HG03139 (cell line): ENCODE results near the gene TLL2.

Source experiments
- ATAC-seq: cut with Tn5 transposase; IDR thresholded peaks from one replicate; pipeline ENCODE4 v1.9.1; 2021; ENCODE audit not compliant: unreplicated experiment

The TLL2 gene

DNA sequence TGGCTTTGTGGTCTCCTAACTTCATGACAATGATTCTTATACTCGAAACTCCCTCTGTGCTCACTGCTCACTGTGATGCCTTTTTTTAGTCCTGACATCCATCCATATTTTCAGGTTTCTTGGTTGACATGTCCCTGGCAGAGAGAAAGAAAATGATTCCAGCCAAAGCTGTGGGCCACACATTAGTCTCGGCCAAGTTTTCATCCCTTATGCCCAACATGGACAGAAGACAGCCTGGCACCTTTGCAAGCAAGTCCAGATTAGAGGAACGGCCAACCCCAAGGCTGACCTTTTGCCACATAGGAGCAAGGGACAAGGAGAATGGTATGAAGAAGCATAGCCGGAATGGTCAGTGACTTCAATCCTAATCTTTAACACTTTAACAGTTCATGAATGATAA lies 146.3 kb downstream of the TLL2 start:
- no peak for ATAC-seq

DNA sequence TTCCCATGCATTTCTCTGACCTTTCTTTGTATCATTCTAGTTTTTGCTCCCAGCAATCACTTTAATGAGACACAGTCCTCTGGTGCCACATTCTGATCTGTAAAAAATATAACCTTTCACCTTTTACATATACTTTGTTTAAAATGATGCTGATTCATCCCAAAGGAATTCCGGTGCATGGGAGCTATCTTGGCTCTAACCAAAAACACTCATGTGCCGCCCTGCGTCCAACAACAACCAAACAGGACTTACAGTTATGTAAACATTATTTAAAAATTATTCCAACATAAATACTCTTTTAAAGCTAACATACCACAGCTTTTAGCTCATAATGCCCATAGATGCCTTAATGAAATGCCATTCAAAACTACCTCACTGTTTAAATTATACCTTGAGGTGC lies 147.2 kb downstream of the TLL2 start:
- ATAC-seq, result no peak

DNA sequence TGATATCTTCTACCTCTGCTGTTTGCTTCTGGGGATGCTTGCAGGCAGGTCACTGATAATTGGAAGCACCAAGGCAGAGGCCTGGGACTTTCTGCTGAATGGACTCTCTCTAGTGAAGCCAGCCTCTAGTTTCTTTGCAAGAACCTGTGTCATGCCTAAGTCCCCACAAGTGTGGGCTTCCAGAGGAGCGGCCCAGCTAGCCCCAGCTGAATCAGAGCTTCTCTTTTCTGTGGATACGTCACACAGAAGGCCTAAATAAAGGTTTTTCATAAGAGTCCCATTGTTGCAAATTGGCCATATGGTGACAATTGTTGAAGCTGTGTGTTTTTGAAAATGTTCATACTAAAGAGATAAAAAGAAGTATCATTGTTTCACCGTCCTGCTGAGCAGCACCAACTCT lies 148.2 kb downstream of the TLL2 start:
- ATAC-seq, result no peak

DNA sequence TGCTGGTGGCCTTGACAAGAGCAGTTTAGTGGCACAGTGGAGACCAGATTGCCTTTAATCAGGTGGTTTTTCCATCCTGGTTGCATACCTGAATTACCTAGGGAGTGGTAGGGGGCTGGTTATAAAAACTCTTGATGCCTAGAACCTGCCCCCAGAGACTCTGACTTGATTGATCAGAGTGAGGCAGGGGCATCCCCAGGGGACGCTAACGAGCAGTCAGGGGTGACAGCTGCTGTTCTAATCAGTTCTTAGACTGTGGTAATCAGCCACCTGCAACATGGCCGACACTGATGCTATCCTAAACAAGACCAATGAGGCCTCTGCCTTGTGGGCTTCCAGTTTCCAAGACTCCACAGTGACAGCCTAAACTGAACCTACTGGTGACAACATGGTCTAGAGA lies 153.0 kb downstream of the TLL2 start:
- no peak for ATAC-seq

DNA sequence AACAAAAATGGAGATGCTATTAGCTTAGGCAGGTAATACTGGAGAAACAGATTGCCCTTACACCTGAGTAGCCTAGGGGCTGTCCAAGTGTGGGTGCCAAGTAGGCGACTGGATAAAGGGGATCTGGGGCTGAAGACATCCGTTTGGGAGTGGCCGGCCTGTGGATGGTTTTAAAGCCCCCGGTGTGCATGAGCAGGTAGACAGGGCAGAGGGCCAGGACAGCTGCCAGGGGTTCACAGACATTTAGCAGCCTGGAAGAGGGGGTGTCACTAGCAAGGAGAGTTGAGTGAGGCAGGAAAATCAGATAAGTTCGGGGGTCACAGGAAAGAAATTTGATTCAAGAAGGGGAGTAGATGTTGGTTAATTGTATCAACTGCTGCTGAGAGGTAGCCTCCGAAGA lies 153.4 kb downstream of the TLL2 start:
- no peak for ATAC-seq

DNA sequence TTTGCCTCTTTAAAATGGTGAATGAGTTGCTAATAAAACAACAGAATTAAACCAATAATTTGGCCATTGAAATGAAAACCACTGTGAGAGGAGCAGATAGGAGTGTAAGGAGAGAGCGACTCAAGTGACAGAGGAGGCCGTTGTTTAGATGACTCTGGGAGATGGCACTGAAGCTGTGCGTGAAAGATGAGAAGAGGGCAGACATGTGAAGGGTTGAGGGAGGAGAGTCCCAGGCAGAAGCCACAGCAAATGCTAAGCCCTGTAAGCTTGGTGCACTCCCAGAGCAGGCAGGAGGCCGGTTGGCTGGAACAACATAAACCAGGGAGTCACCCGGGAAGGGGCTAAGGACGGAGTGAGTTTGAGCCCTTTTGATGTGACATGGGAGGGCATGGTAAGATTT lies 154.1 kb downstream of the TLL2 start:
- ATAC-seq, result no peak

DNA sequence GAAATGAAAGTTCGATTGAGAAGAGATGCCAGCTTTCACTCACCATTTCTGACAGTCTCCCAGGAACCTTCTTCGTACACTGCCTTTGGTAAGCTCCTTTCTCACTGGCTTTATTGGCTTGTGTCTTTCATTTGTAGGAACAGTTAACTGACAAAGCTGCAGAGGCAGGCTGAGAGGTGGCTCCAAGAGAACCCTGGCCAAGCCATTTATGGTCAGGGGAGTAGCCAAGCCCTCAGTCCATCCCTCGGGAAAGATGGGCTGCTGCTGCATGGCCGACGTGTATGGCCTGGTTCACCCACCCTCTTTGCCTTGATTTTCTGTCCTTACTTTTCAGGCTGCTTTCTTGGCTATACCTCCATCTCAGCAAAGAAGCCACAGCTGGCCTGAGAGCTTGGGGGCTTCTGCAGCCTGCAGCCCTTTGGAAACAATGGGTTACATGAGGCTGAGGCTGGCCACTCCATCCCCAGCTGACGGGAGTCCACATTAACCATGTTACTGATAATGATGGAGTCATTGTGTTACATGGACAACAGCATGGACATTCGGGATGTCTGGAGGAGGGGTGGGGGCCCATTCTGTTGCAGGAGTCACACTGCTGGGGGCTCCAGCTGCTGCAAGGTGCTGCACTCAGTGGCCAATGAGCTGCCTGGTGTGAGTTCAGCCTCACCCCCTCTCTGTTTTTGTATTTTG lies 154.7 kb downstream of the TLL2 start, which contains the start of gene OPALIN:
OPALIN (minus strand) TSS at position 152 of the 690 bp plus-strand sequence; CDS start at position 46, 106 bp downstream.
- ATAC-seq, result no peak

DNA sequence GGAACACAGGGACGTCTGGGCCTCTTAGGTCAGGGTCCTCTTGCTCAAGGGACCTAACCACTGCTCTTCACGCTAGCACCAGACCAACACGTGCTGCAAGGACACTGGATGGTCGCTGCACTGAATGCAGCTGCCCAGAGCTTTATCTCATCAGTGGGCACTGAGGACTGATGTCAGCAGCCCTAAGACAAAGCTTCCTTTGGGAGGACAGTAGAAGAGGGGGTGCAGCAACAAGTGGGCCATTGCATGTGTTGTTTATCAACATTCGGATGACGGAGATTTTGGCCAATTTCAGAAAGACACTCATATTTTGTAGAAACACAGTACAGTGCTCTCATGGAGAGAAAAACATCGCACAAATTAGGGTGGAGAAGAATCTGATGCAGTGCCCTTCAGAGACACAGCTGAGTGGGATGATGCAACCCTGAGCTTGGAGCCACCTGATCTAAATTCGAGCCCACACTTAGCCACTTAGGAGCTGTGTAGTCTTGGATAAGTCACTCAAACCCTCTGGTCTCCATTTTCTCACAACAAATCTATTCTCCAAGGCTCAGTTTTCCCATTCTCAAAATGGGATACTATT lies 156.6 kb downstream of the TLL2 start:
- ATAC-seq, result no peak

DNA sequence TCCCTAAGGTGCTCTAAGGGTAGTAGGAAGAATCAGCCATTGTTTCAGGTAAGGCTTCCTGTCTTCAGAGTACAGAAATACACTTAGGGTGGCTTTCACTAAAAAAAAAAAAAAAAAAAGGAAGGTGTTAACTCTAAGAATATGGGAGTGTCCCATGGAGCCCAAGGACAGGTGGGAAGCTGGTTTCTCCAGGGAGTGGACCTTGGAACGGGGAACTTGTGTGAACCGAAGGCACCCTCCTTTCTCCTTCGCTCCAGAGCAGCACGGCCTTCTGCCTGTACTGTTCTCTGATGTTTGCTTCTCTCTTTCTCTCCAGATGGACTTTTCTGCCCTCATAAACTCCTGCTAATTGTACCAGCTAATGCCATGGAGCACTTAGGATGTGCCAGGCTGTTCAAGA lies 161.1 kb downstream of the TLL2 start:
- ATAC-seq, result no peak

DNA sequence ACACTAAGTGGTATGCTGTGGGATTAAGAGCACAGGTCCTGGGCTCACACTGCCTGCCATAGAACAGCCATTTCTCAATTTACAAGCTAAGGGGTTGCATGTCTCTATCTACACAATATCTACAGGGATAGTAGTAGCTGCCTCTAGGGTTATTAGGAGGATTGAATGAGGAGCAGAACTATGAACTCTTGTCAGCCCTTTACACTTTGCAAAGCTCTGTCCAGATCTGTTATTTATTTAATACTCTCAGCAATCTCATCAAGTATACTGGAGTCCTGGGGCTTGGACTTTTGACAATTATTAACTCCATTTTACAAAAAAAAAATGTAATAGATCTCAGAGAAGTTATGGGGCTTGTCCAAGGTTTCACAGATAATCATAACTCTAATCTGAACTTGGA lies 161.7 kb downstream of the TLL2 start:
- no peak for ATAC-seq

DNA sequence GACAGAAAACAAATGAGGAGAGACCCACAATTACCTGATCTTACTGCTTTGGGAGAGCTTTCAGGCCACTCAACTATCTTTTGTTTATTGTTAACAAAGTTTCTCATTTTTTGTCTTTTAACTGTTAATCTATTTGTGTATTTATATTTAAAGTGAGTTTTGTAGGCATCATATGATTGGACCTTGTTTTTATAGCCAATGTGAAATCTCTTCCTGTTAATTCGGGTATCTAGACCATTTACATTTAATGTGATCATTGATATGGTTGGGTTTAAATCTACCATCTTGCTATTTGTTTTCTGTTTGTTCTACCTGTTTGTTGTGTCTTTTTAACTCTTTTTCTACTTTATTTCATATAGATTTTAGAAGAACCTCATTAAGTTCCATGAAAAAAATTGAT lies 167.4 kb downstream of the TLL2 start:
- ATAC-seq, result no peak

DNA sequence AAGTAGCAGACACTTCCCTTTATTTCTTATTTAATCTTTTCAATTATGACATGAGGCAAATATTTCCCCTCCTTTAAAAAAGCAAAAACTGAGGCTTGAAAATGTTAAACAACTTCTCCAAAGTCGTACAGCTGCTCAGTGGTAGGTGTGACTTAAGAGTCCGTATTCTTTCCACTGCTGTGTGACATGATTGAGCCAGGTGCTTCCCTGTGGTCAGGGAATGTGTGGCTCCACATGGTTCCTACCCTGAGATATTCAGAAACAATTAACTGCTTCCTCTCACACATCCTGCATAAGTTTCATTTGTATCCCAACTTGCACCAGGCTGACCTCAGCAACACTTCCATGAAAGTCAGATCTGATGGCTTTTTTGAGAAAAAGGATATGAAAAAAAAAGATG lies 168.5 kb downstream of the TLL2 start:
- ATAC-seq, result no peak

DNA sequence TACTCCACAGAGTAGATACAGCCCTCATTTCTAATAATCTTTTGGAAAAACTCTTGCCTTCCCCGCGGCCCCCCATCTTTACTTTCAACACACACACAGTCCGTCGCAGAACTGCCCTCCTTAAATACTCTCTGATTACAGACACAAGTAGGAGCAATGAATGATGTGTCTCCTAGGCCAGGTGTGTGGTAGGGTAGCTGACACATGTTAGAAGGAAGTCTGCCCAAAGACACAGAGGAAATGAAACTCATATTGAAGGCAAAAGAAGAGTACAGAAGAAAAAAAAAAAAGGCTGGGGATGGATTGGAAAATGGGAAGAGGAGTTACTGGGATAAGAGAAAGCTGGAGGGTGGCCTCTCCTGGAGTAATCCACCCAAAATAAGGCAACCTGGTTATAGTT lies 169.5 kb downstream of the TLL2 start:
- ATAC-seq, result no peak

DNA sequence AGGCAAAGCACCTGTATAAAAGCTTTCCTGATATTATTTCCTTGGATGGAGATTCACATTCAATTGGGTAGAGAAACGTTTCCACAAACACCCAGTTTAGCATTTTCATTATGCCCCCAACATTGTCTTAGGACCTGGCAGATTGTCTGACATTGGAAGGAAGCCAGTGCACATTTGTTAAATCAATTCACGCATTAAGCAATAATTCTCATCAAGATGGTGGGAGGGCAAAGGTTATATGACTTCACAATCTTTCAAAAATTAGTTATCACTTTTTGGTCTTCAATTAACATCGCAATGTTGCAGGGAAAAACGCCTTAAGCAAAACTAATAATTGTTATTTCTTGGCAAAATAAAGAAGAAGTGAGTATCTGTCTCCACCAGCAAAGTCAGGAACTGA lies 171.3 kb downstream of the TLL2 start:
- ATAC-seq, result no peak

DNA sequence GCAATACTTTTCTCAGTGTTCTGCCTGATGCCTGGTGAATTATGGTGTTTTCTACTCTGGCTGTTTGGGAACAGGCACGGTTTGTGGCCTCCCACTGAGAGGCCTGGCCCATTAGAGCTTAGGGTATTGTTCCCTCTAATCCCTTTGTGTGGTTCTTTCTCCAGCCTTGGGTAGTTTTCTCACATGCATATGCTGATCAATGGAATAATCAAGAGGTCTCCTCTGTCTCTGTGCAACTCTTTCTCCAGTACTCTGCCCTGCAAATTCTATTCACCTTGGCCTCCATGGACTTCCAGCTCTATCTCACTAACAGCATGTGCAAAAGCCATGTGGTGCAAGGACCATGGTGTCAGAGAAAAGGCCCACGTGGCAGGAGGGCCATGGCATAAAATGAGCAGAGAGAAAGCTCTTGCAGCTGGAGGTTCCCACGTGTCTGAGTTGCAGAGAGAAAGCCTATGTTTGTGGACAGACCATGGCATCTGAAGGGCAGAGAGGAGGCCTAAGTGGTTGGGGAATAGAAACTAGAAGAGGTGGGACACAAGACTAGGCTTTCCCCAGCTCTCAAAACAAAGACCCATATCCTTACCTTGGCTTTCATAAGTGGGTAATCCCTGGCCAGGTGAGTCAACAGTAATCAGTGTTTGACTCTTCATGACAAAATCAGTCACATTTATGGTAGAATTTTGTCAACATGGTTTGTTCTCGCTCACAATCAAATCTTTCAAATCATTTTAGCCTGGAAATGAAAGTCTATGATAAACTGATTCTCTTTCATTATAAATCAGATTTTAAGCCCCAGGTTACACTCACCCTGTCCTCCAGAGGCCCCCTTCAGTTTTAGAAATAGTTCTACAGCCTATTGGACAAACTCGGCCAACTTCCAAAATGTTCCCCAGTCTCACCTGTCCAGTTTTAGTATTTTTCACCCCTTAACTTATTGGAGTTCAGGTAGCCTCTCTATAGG lies 172.2 kb downstream of the TLL2 start:
- no peak for ATAC-seq

DNA sequence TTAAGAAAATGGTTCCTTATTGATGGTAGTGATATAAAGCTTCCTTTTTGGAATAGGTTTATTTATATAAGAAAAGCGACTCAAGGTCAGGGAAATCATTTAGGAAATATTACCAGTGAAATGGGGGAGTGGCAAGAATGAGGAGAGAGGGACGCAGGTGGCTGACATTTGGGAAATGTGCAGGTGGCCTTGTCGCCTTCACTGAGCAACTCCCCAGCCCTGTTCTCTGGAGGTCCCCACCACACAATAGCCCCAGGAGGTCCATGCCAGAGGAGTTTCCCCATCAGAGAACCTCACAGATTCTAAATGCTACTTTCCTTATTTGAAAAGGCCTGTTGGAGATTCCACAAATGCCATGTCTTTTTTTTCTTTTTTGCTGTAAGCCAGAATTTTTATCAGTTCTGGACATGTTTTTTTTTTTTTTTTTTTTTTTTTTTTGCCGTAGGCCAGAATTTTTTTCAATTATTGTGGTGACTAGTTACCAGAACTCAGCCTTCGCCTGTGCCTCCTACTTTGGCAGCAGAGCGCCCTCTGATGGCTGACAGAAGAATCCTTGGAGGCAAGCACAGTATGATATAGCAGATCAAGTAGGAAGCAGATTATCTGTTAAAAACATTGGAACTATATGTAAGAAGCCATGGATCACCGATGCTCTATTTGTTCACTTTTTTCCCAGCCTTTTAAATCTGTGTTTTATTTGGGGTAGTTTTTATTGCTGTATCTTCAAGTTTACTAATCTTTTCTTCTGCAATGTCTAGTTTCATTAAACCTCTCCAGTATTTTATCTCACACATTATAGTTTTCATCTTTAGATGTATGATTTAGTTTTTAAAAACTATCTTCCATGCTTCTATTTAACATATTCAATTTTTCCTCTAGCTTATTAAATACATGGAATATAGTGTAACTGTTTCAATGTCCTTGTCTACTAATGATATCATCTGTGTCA lies 173.5 kb downstream of the TLL2 start:
- no peak for ATAC-seq

DNA sequence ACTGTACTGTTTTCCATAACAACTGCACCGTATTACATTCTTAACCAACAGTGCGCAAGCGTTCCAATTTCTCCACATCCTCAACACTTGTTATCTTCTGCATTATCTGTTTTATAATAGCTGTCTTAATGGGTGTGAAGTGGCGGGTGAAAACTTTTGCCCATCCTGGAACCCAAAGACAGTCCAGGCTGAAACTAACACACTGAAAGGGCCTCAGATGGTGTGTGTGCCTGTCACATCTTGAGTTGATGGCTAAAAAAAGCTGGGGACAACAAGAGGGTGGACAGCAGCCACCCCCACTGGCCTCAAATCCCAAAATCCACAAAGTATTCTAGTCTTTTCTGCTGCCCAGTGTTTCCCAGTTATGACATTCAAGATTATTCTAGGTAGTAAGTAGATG lies 174.3 kb downstream of the TLL2 start:
- no peak for ATAC-seq

DNA sequence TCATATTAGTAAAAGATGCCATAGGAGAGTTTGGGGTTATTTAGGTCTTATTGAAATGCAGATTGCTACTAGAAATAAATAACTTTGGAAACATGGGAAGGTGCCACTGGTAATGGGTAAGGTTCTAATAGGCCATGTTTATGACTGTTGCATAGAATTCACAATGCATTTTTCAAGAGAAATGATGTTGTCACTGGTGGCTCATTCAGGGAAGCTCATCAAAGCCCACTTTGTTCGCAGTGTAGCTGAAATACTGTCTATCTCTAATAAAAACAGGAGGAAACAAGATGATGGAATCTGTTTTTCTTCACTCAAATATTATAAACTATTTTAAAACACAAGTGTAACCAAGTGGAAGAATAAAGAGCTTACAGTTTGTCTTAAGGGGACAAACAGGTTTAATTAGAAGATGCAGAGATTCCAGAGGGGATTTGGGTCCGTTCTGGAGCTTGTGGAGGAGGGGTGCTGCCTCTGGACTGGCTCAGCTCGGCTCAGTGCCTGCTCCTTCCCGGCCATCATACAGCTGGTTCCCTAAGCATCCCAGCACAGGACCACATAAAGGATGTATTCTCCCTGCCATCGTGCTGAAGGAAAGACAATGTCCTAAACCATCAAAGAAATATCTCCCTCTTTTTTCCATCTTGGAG lies 175.3 kb downstream of the TLL2 start:
- ATAC-seq, result no peak

DNA sequence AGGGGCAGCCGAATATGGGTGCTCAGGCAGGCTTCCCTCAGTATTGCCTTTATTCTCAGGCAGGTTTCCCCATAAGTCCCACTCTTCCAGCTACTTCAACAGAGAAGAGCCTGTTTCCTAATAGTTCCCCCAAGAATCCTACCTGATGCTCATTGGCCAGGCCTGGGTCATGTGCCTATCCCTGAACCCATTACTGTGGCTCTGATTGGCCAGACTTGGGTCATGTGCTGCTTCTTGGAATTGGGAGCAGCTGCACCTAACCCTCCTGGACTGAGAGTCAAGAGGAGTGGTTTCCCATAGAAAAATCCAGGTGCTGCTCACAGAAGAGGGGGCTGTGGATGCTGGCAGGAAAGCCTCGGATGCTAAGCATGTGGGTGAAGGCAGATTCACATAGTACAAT lies 176.6 kb downstream of the TLL2 start:
- ATAC-seq, result no peak
